ENCODE results near the gene NCR2. TPM values are rescaled to one million over a fixed set of nuclear protein-coding genes. Genes with fewer than 3 reads are reported as not detected.

Gene NCR2
- total RNA-seq, 1 experiment from 2014 or later = not detected

DNA sequence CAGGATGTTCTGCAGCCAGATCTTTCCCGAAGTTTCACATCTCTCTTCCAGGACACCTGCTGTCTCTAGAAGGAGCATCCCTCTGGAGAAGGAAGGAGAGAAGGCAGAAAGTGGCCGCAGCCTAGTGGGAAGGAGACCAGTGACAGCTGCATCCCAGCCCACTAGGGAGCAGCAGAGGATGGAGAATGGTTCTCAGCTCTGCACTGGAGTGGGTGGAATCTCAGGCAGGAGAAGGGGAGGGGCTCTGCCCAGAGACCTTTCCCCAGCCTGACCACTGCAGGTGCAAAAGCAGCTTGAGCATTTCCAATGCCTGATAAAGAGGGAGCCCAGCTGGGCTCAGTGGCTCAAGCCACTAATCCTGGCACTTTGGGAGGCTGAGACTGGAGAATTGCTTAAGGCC is 32.3 kb downstream of the NCR2 start:
- ATAC-seq (peak; percentile 84), DNase-seq (ENCODE audit: low read depth, low spot score) (no peak)
- H3K27ac ChIP-seq (ENCODE audit: low read length) = no peak overlapping the region
- in situ Hi-C loops (cut with HindIII; ENCODE audit: low pct_unique_long_range_greater_than_20kb, low sequenced_read_pairs) = no loop called here
- no peaks in the 10 kb centered on the region for H3K9me3 ChIP-seq (ENCODE audit: control insufficient read depth, insufficient read depth, low read depth, low read length)
- no TSS peak for BruUV-seq (replicated peaks)
- 0 out of 2 replicates have a peak, but pooled peaks cover 5% of the 10 kb centered on the region for H3K4me1 ChIP-seq (ENCODE audit: control insufficient read depth, insufficient read depth, low read length)
- peaks cover 8% of the 10 kb centered on the region for H3K27me3 ChIP-seq (ENCODE audit: control insufficient read depth, insufficient read depth, low read length)
- no peaks in the 10 kb centered on the region for H3K36me3 ChIP-seq (ENCODE audit: control insufficient read depth, insufficient read depth, low read length)
- intact Hi-C loops (cut with micrococcal nuclease; ENCODE audit: unreplicated experiment) = loop anchor here (2.0 kb wide), 2 partner anchors 225 to 315 kb away; no protein-coding TSS in a partner anchor
- TF ChIP-seq, protein P1, sequence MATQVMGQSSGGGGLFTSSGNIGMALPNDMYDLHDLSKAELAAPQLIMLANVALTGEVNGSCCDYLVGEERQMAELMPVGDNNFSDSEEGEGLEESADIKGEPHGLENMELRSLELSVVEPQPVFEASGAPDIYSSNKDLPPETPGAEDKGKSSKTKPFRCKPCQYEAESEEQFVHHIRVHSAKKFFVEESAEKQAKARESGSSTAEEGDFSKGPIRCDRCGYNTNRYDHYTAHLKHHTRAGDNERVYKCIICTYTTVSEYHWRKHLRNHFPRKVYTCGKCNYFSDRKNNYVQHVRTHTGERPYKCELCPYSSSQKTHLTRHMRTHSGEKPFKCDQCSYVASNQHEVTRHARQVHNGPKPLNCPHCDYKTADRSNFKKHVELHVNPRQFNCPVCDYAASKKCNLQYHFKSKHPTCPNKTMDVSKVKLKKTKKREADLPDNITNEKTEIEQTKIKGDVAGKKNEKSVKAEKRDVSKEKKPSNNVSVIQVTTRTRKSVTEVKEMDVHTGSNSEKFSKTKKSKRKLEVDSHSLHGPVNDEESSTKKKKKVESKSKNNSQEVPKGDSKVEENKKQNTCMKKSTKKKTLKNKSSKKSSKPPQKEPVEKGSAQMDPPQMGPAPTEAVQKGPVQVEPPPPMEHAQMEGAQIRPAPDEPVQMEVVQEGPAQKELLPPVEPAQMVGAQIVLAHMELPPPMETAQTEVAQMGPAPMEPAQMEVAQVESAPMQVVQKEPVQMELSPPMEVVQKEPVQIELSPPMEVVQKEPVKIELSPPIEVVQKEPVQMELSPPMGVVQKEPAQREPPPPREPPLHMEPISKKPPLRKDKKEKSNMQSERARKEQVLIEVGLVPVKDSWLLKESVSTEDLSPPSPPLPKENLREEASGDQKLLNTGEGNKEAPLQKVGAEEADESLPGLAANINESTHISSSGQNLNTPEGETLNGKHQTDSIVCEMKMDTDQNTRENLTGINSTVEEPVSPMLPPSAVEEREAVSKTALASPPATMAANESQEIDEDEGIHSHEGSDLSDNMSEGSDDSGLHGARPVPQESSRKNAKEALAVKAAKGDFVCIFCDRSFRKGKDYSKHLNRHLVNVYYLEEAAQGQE (IDR thresholded peaks at IDR 0.05; ENCODE audit: insufficient read depth in 1 of 2, low read depth in 2 of 2, low read length in 1 of 2) = peak in 1 of 2 experiments; percentile 18; a peak in 1 of 4 replicates
- TF ChIP-seq, protein P2, sequence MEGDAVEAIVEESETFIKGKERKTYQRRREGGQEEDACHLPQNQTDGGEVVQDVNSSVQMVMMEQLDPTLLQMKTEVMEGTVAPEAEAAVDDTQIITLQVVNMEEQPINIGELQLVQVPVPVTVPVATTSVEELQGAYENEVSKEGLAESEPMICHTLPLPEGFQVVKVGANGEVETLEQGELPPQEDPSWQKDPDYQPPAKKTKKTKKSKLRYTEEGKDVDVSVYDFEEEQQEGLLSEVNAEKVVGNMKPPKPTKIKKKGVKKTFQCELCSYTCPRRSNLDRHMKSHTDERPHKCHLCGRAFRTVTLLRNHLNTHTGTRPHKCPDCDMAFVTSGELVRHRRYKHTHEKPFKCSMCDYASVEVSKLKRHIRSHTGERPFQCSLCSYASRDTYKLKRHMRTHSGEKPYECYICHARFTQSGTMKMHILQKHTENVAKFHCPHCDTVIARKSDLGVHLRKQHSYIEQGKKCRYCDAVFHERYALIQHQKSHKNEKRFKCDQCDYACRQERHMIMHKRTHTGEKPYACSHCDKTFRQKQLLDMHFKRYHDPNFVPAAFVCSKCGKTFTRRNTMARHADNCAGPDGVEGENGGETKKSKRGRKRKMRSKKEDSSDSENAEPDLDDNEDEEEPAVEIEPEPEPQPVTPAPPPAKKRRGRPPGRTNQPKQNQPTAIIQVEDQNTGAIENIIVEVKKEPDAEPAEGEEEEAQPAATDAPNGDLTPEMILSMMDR (IDR thresholded peaks at IDR 0.05) = peak; percentile 79
- no peak for TF ChIP-seq POLR2AphosphoS5 (IDR thresholded peaks at IDR 0.05; ENCODE audit: low read depth, low read length)
- ChIA-PET POLR2A (no interaction called here), CTCF (interaction anchor here (0.7 to 2.4 kb wide), 4 partner anchors 229 to 317 kb away, joined by 3 to 9 read pairs (median 4); no protein-coding TSS in a partner anchor)
- H3K4me3 ChIP-seq (ENCODE audit: low read depth in 2 of 2, low read length in 2 of 2) = no peak overlapping the region

DNA sequence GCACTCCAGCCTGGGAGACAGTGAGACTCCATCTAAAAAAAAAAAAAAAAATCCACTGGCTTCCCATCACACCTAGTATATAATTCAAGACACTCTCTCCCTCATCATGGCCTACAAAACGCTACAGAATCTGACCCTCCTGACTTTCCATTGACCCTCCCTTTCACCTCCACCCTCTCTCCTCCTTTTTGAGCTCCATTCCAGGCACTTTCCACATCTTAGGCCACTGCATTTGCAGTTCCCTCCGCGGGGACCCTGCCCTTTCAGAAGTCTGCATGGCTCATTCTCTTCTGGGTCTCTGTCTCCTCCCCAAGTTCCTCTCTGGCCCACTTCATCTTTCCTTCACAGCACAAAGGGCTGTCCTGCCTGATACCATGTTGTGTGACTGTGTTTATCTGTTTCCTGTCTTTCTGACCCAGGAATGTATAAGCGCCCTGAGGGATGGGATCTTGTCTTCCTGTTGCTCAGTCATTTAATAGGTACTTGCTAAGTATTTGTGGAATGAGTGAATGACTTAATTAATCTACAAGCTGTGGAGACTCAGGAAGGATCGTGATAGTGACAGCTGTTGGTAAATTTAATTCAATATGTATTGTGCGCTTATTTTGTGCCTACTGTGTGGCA is 35.2 kb downstream of the NCR2 start:
- in situ Hi-C loops (cut with HindIII; ENCODE audit: low pct_unique_long_range_greater_than_20kb, low sequenced_read_pairs) = no loop called here

More for the DNA sequence above, 35.2 kb downstream of the NCR2 start:
- Histone ChIP-seq H3K27ac (ENCODE audit: low read length) (no peak overlapping the region), H3K36me3 (ENCODE audit: control insufficient read depth, insufficient read depth, low read length) (no peaks in the 10 kb centered on the region), H3K9me3 (ENCODE audit: control insufficient read depth, insufficient read depth, low read depth, low read length) (no peaks in the 10 kb centered on the region), H3K4me3 (ENCODE audit: low read depth in 2 of 2, low read length in 2 of 2) (no peak overlapping the region), H3K4me1 (ENCODE audit: control insufficient read depth, insufficient read depth, low read length) (0 out of 2 replicates have a peak, but pooled peaks cover 5% of the 10 kb centered on the region), H3K27me3 (ENCODE audit: control insufficient read depth, insufficient read depth, low read length) (peaks cover 18% of the 10 kb centered on the region)
- intact Hi-C loops (cut with micrococcal nuclease; ENCODE audit: unreplicated experiment) = no loop called here
- TF ChIP-seq, protein P1 (IDR thresholded peaks at IDR 0.05; ENCODE audit: insufficient read depth in 1 of 2, low read depth in 2 of 2, low read length in 1 of 2) = no peak
- TF ChIP-seq, protein P2 (IDR thresholded peaks at IDR 0.05) = no peak
- no peak for TF ChIP-seq TCF7L2 (IDR thresholded peaks at IDR 0.05; ENCODE audit: low read depth, low read length)
- TF ChIP-seq POLR2AphosphoS5 (IDR thresholded peaks at IDR 0.05; ENCODE audit: low read depth, low read length) = no peak
- no peak for TF ChIP-seq SIN3A (IDR thresholded peaks at IDR 0.05; ENCODE audit: borderline replicate concordance, insufficient read depth, low read depth, low read length)
- ATAC-seq (no peak), DNase-seq (ENCODE audit: low read depth, low spot score) (no peak)
- CTCF ChIA-PET = interaction anchor here (0.6 to 1.2 kb wide), 3 partner anchors 31 to 311 kb away, joined by 3 to 5 read pairs (median 3); no protein-coding TSS in a partner anchor
- POLR2A ChIA-PET = interaction anchor here (0.7 kb wide), 1 partner anchor 325 kb away, joined by 10 read pairs; no protein-coding TSS in a partner anchor
- no TSS peak for BruUV-seq (replicated peaks)

Data from Panc1 (cell line).